Aorta (tissue), 5 donors: ENCODE data around the gene SMOC1. TPM values are rescaled to one million over a fixed set of nuclear protein-coding genes. Genes with fewer than 3 reads are reported as not detected.

Source experiments
- ATAC-seq: fragments of 200-7000 bp; cut with Tn5 transposase; one replicate; pipeline ENCODE4 v1.9.1; 2022; ENCODE audit warnings: moderate library complexity; ENCODE audit not compliant: low FRiP score
- DNase-seq, 2 donors: peaks; one replicate each; pipeline ENCODE4 v3.0.0-alpha.2; 2020
- H3K27ac ChIP-seq, 2 donors: one replicate each; pipeline ENCODE4 v1.5.1; 2013; ENCODE audit warnings: low read length in 2 of 2, mild to moderate bottlenecking in 2 of 2, moderate library complexity in 2 of 2, control low read depth in 1 of 2, inconsistent platforms in 1 of 2, low read depth in 1 of 2
- H3K27me3 ChIP-seq, 2 donors: one replicate each; pipeline ENCODE4 v1.6.1; 2013; ENCODE audit warnings: control low read depth in 1 of 2, low read length in 1 of 2, mild to moderate bottlenecking in 1 of 2, moderate library complexity in 1 of 2; ENCODE audit not compliant: insufficient read depth in 2 of 2, control insufficient read depth in 1 of 2
- H3K36me3 ChIP-seq, 2 donors: one replicate each; pipeline ENCODE4 v1.6.1; 2013; ENCODE audit warnings: control low read depth in 1 of 2, low read length in 1 of 2, mild to moderate bottlenecking in 1 of 2; ENCODE audit not compliant: insufficient read depth in 2 of 2, control insufficient read depth in 1 of 2
- H3K4me1 ChIP-seq, 2 donors: one replicate each; pipeline ENCODE4 v1.6.1; 2013; ENCODE audit warnings: low read length in 2 of 2, control low read depth in 1 of 2, mild to moderate bottlenecking in 1 of 2, moderate library complexity in 1 of 2; ENCODE audit not compliant: insufficient read depth in 2 of 2, control insufficient read depth in 1 of 2
- H3K4me3 ChIP-seq, 2 donors: one replicate each; pipeline ENCODE4 v1.5.1; 2013; ENCODE audit warnings: low read length in 2 of 2, control low read depth in 1 of 2, mild to moderate bottlenecking in 1 of 2
- H3K9me3 ChIP-seq: one replicate; pipeline ENCODE4 v1.6.1; 2013; ENCODE audit warnings: mild to moderate bottlenecking, low read length; ENCODE audit not compliant: control insufficient read depth
- WGBS, 2 donors: extraction: QIAGEN DNeasy Blood & Tissue Kit; methylation state at CpG; one replicate each; pipeline ENCODE4 v1.1.7; 2013; 5-methylcytosine and 5-hydroxymethylcytosine counted together
- intact Hi-C, 2 donors: fragments of 100-400 bp; cut with DNase I; formaldehyde crosslinking; loops; one replicate each; pipeline versions ENCODE4 v1.14.2 to v1.15.0; 2022
- polyA plus RNA-seq, 2 donors: library from polyadenylated mRNA; stranded (reverse); fragments of 200-250 nt; gene quantifications; one replicate each; pipeline ENCODE4 v1.2.3, GENCODE V29; 2013
- total RNA-seq, 2 donors: library from RNA; stranded (reverse); fragmentation: NEBNext Ultra II Directional; extraction: Animal tissue kit (Norgen Biotek cat#: 25700); gene quantifications; one replicate each; pipeline ENCODE4 v1.2.1, GENCODE V29; 2021
- donor health status: healthy with polysubstance abuse.
- donor health status: Bipolar disorder and iron deficiency.
- donor health status: DM: no; HTN: no; CAD: no.
- donor health status: DM: no; HTN: no; CAD: no.
- donor health status: DM: yes; HTN: yes; CAD: no.

Gene SMOC1
- total and polyA plus RNA-seq, 4 donors = 2.3 to 5.8 (median 4.2) TPM

GRCh38 chr14:69873877-69874780 lies 5.1 kb upstream of the SMOC1 start:
- Histone ChIP-seq H3K4me3 (no peak overlapping the region), H3K27me3 (no peaks in the 10 kb centered on the region), H3K9me3 (peaks cover 4% of the 10 kb centered on the region), H3K4me1 (no peaks in the 10 kb centered on the region), H3K36me3 (no peaks in the 10 kb centered on the region), H3K27ac (no peak overlapping the region)
- no peak for ATAC-seq
- 55 to 58% methylated on average over 5 of the region's 5 CpGs for WGBS, 2 donors
- DNase-seq = no peak
- intact Hi-C loops = no loop called here

GRCh38 chr14:69876221-69876847 lies 2.9 kb upstream of the SMOC1 start:
- intact Hi-C loops = no loop called here
- H3K27me3 ChIP-seq = no peaks in the 10 kb centered on the region
- H3K9me3 ChIP-seq = peaks cover 1% of the 10 kb centered on the region
- no peak overlapping the region for H3K4me3 ChIP-seq
- peak; percentile 33 for ATAC-seq
- H3K36me3 ChIP-seq = no peaks in the 10 kb centered on the region
- H3K27ac ChIP-seq = no peak overlapping the region
- no peak for DNase-seq
- no peaks in the 10 kb centered on the region for H3K4me1 ChIP-seq
- 27 to 30% methylated on average over 2 of the region's 2 CpGs for WGBS, 2 donors

- intact Hi-C loops = no loop called here
- no peaks in the 10 kb centered on the region for H3K27me3 ChIP-seq
- no peaks in the 10 kb centered on the region for H3K4me1 ChIP-seq
- H3K4me3 ChIP-seq = no peak overlapping the region
- ATAC-seq (peak; percentile 33), DNase-seq (no peak)
- no peaks in the 10 kb centered on the region for H3K36me3 ChIP-seq
- no peak overlapping the region for H3K27ac ChIP-seq
- H3K9me3 ChIP-seq = peaks cover 1% of the 10 kb centered on the region
- WGBS, 2 donors = 50 to 58% methylated on average over 3 of the region's 3 CpGs
Measured at GRCh38 chr14:69876848-69877306, 2.3 kb upstream of the SMOC1 start.

GRCh38 chr14:69877492-69877891 lies 1.7 kb upstream of the SMOC1 start:
- DNase-seq = no peak
- Histone ChIP-seq H3K9me3 (peaks cover 1% of the 10 kb centered on the region), H3K4me1 (no peaks in the 10 kb centered on the region), H3K27me3 (no peaks in the 10 kb centered on the region), H3K36me3 (no peaks in the 10 kb centered on the region), H3K4me3 (no peak overlapping the region), H3K27ac (no peak overlapping the region)
- 3 to 27% methylated on average over 2 of the region's 2 CpGs for WGBS, 2 donors
- no peak for ATAC-seq
- intact Hi-C loops = no loop called here

- Histone ChIP-seq H3K4me1 (no peaks in the 10 kb centered on the region), H3K27ac (no peak overlapping the region), H3K9me3 (peaks cover 1% of the 10 kb centered on the region), H3K4me3 (no peak overlapping the region), H3K27me3 (no peaks in the 10 kb centered on the region), H3K36me3 (no peaks in the 10 kb centered on the region)
- intact Hi-C loops = no loop called here
- WGBS, 2 donors = 87 to 91% methylated on average over 9 of the region's 9 CpGs
- ATAC-seq = no peak
- no peak for DNase-seq
Measured at GRCh38 chr14:69878251-69878650, 965 bp upstream of the SMOC1 start.

- no peaks in the 10 kb centered on the region for H3K9me3 ChIP-seq
- no peak for DNase-seq
- 1 to 3% methylated on average over 21 of the region's 21 CpGs for WGBS, 2 donors
- H3K4me1 ChIP-seq = no peaks in the 10 kb centered on the region
- no peaks in the 10 kb centered on the region for H3K27me3 ChIP-seq
- H3K4me3 ChIP-seq = no peak overlapping the region
- H3K27ac ChIP-seq = no peak overlapping the region
- no peak for ATAC-seq
- H3K36me3 ChIP-seq = no peaks in the 10 kb centered on the region
- intact Hi-C loops = no loop called here
Measured at GRCh38 chr14:69880044-69880487, 850 bp downstream of the SMOC1 start.

GRCh38 chr14:69880893-69881292 lies 1.7 kb downstream of the SMOC1 start:
- DNase-seq = no peak
- ATAC-seq = no peak
- Histone ChIP-seq H3K4me1 (no peaks in the 10 kb centered on the region), H3K9me3 (no peaks in the 10 kb centered on the region), H3K4me3 (no peak overlapping the region), H3K27ac (no peak overlapping the region), H3K36me3 (no peaks in the 10 kb centered on the region), H3K27me3 (no peaks in the 10 kb centered on the region)
- 22 to 47% methylated on average over 5 of the region's 5 CpGs for WGBS, 2 donors
- intact Hi-C loops = no loop called here

- Histone ChIP-seq H3K4me1 (no peaks in the 10 kb centered on the region), H3K27ac (no peak overlapping the region), H3K9me3 (no peaks in the 10 kb centered on the region), H3K27me3 (no peaks in the 10 kb centered on the region), H3K36me3 (no peaks in the 10 kb centered on the region), H3K4me3 (no peak overlapping the region)
- WGBS, 2 donors = 30 to 40% methylated on average over 11 of the region's 11 CpGs
- DNase-seq (no peak), ATAC-seq (no peak)
- intact Hi-C loops = no loop called here
Measured at GRCh38 chr14:69882116-69882864, 3.1 kb downstream of the SMOC1 start.
